Upper lobe of left lung (tissue), 6 donors: ENCODE measurements around the gene TEX22. TPM values are rescaled to one million over a fixed set of nuclear protein-coding genes. Genes with fewer than 3 reads are reported as not detected.
A peak's percentile ranks its signal among the peaks of the same experiment; 100 is the strongest.

Source experiments
- ATAC-seq, 2 donors: fragments of 200-7000 bp; cut with Tn5 transposase; one replicate each; pipeline ENCODE4 v1.9.1; 2022; ENCODE audit warnings: mild to moderate bottlenecking in 2 of 2, moderate library complexity in 2 of 2; ENCODE audit not compliant: low FRiP score in 2 of 2
- DNase-seq, 2 donors: peaks; one replicate each; pipeline ENCODE4 v3.0.0-alpha.2; 2019 to 2020
- H3K27ac ChIP-seq, 4 donors: fragments of 200-600 bp; sonication (generic); one replicate each; pipeline ENCODE4 v1.5.1; 2016 to 2019
- H3K27me3 ChIP-seq, 4 donors: fragments of 200-600 bp; sonication (generic); one replicate each; pipeline ENCODE4 v1.5.1; 2017 to 2019
- H3K36me3 ChIP-seq, 4 donors: fragments of 200-600 bp; sonication (generic); one replicate each; pipeline ENCODE4 v1.5.1; 2016 to 2019
- H3K4me1 ChIP-seq, 4 donors: fragments of 200-600 bp; sonication (generic); one replicate each; pipeline ENCODE4 v1.5.1; 2018 to 2019
- H3K4me3 ChIP-seq, 4 donors: fragments of 200-600 bp; sonication (generic); one replicate each; pipeline ENCODE4 v1.5.1; 2017 to 2019; ENCODE audit warnings: mild to moderate bottlenecking in 2 of 4, moderate library complexity in 1 of 4
- H3K9me3 ChIP-seq, 4 donors: fragments of 200-600 bp; sonication (generic); one replicate each; pipeline ENCODE4 v1.5.1; 2018 to 2019
- EP300 ChIP-seq, 4 donors: sonication (generic); formaldehyde crosslinking; IDR thresholded peaks; one replicate each; pipeline ENCODE4 v1.5.1; 2017; ENCODE audit warnings: antibody characterized with exemption in 4 of 4, control low read depth in 2 of 4
- POLR2A ChIP-seq, 4 donors: fragments of 450-650 bp; IDR thresholded peaks; one replicate each; pipeline ENCODE4 v1.5.1; 2016 to 2017; ENCODE audit warnings: antibody characterized with exemption in 4 of 4, mild to moderate bottlenecking in 2 of 4
- POLR2AphosphoS5 ChIP-seq, 2 donors: sonication (generic); formaldehyde crosslinking; IDR thresholded peaks; one replicate each; pipeline ENCODE4 v1.5.1; 2017; ENCODE audit warnings: antibody characterized with exemption in 2 of 2
- WGBS, 2 donors: methylation state at CpG; one replicate each; pipeline ENCODE4 v1.1.5; 2017 to 2018; 5-methylcytosine and 5-hydroxymethylcytosine counted together
- total RNA-seq, 6 donors: library from RNA; depleted of rRNA in 4 of 6; stranded (reverse); fragments of >200 nt in 4 of 6; gene quantifications; one replicate each; pipeline versions ENCODE4 v1.1.0 to v1.2.1, GENCODE V29; 2016 to 2021
- TF ChIP-seq, protein P1 (sequence below), 6 experiments: fragments of 450-650 bp in 4 of 6; fragments of 200-600 bp in 2 of 6; sonication (generic) in 2 of 6; IDR thresholded peaks; one replicate each; pipeline ENCODE4 v1.5.1; 2016 to 2019; ENCODE audit warnings: antibody characterized with exemption in 6 of 6
- donor health status: DM: no; HTN: no; CAD: no; lungs with moderate emphysema.
- donor health status: DM: no; HTN: yes; CAD: no; lungs with severe emphysema.

Gene TEX22
- total RNA-seq, 6 donors from 2014 or later, result 1.2 to 2.1 (median 1.9) TPM; not detected in 3

DNA sequence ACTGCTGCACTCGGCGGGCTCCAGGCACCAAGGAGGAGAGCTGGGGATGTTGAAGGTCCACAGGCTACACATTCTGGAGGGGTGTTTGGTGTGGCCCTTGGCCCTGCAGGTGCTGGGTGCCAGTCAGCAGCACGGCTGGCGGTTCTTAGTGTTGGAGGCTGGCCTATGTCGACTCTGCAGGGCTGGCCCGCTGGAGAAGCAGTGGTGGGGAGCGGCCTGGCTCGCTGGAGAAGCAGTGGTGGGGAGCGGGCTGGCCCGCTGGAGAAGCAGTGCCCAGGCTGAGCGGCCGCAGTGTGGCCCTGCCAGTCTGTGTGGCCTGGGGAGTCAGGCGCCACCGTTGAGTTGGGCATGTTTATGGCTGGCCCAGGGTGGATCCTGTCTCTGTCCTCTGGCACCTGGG, 48.6 kb downstream of the TEX22 start:
- Histone ChIP-seq H3K9me3 (no peaks in the 10 kb centered on the region), H3K27ac (no peak overlapping the region), H3K27me3 (no peaks in the 10 kb centered on the region), H3K4me3 (no peak overlapping the region), H3K4me1 (peaks cover 7 to 9% (median 7%) of the 10 kb centered on the region in 4 donors), H3K36me3 (peaks cover 0 to 47% (median 27%) of the 10 kb centered on the region in 4 donors)
- TF ChIP-seq EP300 (IDR thresholded peaks at IDR 0.05) (no peak), POLR2A (IDR thresholded peaks at IDR 0.05) (no peak), POLR2AphosphoS5 (IDR thresholded peaks at IDR 0.05) (no peak)
- TF ChIP-seq, protein P1, sequence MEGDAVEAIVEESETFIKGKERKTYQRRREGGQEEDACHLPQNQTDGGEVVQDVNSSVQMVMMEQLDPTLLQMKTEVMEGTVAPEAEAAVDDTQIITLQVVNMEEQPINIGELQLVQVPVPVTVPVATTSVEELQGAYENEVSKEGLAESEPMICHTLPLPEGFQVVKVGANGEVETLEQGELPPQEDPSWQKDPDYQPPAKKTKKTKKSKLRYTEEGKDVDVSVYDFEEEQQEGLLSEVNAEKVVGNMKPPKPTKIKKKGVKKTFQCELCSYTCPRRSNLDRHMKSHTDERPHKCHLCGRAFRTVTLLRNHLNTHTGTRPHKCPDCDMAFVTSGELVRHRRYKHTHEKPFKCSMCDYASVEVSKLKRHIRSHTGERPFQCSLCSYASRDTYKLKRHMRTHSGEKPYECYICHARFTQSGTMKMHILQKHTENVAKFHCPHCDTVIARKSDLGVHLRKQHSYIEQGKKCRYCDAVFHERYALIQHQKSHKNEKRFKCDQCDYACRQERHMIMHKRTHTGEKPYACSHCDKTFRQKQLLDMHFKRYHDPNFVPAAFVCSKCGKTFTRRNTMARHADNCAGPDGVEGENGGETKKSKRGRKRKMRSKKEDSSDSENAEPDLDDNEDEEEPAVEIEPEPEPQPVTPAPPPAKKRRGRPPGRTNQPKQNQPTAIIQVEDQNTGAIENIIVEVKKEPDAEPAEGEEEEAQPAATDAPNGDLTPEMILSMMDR (IDR thresholded peaks at IDR 0.05), result no peak
- ATAC-seq (no peak), DNase-seq (peak in 1 of 2 donors; percentile 67)
- 97 to 100% methylated on average over 2 to 7 of the region's 14 CpGs for WGBS, 2 donors

- DNase-seq, result peak in 1 of 2 donors; percentile 72
- H3K27me3 ChIP-seq, result no peaks in the 10 kb centered on the region
- H3K9me3 ChIP-seq, result no peaks in the 10 kb centered on the region
- TF ChIP-seq, protein P1 (IDR thresholded peaks at IDR 0.05), result no peak
- TF ChIP-seq EP300 (IDR thresholded peaks at IDR 0.05), result no peak
- no peak for TF ChIP-seq POLR2A (IDR thresholded peaks at IDR 0.05)
- TF ChIP-seq POLR2AphosphoS5 (IDR thresholded peaks at IDR 0.05), result no peak
- WGBS, 2 donors, result 87 to 89% methylated on average over 4 to 23 of the region's 31 CpGs
- H3K27ac ChIP-seq, result peak overlapping the region in 2 of 4 donors; percentile 17 to 35
- H3K4me1 ChIP-seq, result peaks cover 7 to 9% (median 7%) of the 10 kb centered on the region in 4 donors
- peak in 1 of 2 donors; percentile 2 for ATAC-seq
- peaks cover 0 to 46% (median 24%) of the 10 kb centered on the region in 4 donors for H3K36me3 ChIP-seq
- no peak overlapping the region for H3K4me3 ChIP-seq
These were observed 49.6 kb downstream of the TEX22 start for GRCh38 chr14:105447651-105448640.

DNA sequence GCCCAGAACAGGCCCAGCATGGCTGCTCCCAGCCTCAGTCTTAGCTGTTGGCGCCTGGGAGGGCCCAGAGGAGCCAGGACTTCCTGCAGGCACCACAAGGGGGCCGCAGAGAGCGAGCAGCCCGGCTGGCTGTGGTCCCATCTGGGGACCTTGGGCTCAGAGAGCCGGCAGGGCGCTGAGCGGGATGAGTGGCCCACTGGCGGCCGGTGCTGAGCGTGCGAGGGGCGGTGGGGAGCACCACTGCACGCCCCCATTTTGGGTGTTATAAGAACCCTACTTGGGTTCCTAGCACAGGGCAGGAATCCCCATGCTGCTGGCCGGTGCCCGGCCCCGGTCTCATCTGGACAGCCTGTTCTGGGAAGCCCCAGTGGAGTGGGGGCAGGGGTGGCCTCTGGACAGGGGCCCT, 50.4 kb downstream of the TEX22 start:
- Histone ChIP-seq H3K9me3 (no peaks in the 10 kb centered on the region), H3K27me3 (no peaks in the 10 kb centered on the region), H3K4me1 (peaks cover 7 to 9% (median 7%) of the 10 kb centered on the region in 4 donors), H3K4me3 (no peak overlapping the region), H3K27ac (peak overlapping the region in 2 of 4 donors; percentile 17 to 35), H3K36me3 (peaks cover 0 to 48% (median 25%) of the 10 kb centered on the region in 4 donors)
- TF ChIP-seq, protein P1 (IDR thresholded peaks at IDR 0.05), result peak; percentile 90 to 97 (median 92)
- no peak for TF ChIP-seq EP300 (IDR thresholded peaks at IDR 0.05)
- DNase-seq (peak; percentile 65 to 93), ATAC-seq (peak; percentile 85 to 90)
- 13 to 31% methylated on average over 5 to 6 of the region's 16 CpGs for WGBS, 2 donors

GRCh38 chr14:105449276-105450122, 51.2 kb downstream of the TEX22 start:
- Histone ChIP-seq H3K4me3 (no peak overlapping the region), H3K27me3 (no peaks in the 10 kb centered on the region), H3K36me3 (peaks cover 0 to 56% (median 32%) of the 10 kb centered on the region in 4 donors), H3K4me1 (peaks cover 7 to 9% (median 7%) of the 10 kb centered on the region in 4 donors), H3K27ac (no peak overlapping the region), H3K9me3 (no peaks in the 10 kb centered on the region)
- ATAC-seq, result no peak
- peak in 1 of 2 donors; percentile 85 for DNase-seq
- WGBS, 2 donors, result 87 to 90% methylated on average over 4 to 46 of the region's 47 CpGs
- no peak for TF ChIP-seq POLR2A (IDR thresholded peaks at IDR 0.05)
- TF ChIP-seq, protein P1 (IDR thresholded peaks at IDR 0.05), result no peak
